Effector memory CD4-positive, alpha-beta T cell (primary cell): ENCODE results near the gene PLEKHA7.

Experiments
- DNase-seq, 3 donors: peaks; one replicate each; pipeline ENCODE4 v3.0.0-alpha.2; 2020
- H3K27ac ChIP-seq: 2 replicates; pipeline ENCODE4 v1.7.0; 2013; ENCODE audit warnings: mild to moderate bottlenecking, low read length, moderate library complexity; ENCODE audit not compliant: insufficient read depth, poor library complexity, severe bottlenecking
- H3K27me3 ChIP-seq: replicated peaks from 2 replicates; pipeline ENCODE4 v1.7.0; 2013; ENCODE audit warnings: mild to moderate bottlenecking, low read length; ENCODE audit not compliant: insufficient read depth, control insufficient read depth, poor library complexity, severe bottlenecking
- H3K36me3 ChIP-seq: 2 replicates; pipeline ENCODE4 v1.7.0; 2013; ENCODE audit warnings: mild to moderate bottlenecking, low read length, moderate library complexity; ENCODE audit not compliant: control insufficient read depth, insufficient read depth
- H3K4me1 ChIP-seq: 2 replicates; pipeline ENCODE4 v1.7.0; 2013; ENCODE audit warnings: low read length, mild to moderate bottlenecking; ENCODE audit not compliant: control insufficient read depth, insufficient read depth, poor library complexity, severe bottlenecking
- H3K4me3 ChIP-seq: 2 replicates; pipeline ENCODE4 v1.7.0; 2013; ENCODE audit warnings: low read length, low read depth, mild to moderate bottlenecking; ENCODE audit not compliant: insufficient read depth, poor library complexity, severe bottlenecking
- H3K9me3 ChIP-seq: 2 replicates; pipeline ENCODE4 v1.7.0; 2013; ENCODE audit warnings: mild to moderate bottlenecking, low read length, moderate library complexity; ENCODE audit not compliant: control insufficient read depth

PLEKHA7 gene

DNA sequence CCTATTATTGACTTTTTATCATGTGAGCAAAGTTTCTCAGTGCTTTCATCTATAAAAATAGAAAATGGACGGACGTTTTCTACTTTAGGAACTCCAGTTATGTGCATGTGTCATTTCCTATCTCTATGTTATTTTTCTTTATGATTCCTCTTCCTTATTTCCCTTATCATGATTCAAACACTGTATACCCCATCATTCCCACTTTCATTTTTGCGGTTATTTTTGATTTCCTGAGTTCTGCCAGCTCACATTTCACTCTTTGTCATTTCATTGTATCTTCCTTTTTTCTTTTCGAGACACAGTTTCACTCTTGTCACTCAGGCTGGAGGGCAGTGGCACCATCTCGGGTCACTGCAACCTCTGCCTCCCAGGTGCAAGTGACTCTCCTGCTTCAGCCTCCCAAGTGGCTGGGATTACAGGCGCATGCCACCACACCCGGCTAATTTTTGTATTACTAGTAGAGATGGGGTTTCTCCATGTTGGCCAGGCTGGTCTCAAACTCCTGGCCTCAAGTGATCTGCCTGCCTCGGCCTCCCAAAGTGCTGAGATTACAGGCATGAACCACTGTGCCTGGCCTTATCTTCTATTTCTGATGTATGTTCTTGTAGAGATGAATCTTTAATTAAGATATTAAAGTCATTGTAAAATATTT lies 254.2 kb downstream of the PLEKHA7 start:
- H3K4me3 ChIP-seq = no peak overlapping the region
- H3K9me3 ChIP-seq = no peaks in the 10 kb centered on the region
- no peaks in the 10 kb centered on the region for H3K4me1 ChIP-seq
- DNase-seq = no peak
- peaks cover 7% of the 10 kb centered on the region for H3K36me3 ChIP-seq
- no peak overlapping the region for H3K27ac ChIP-seq
- no peaks in the 10 kb centered on the region for H3K27me3 ChIP-seq

DNA sequence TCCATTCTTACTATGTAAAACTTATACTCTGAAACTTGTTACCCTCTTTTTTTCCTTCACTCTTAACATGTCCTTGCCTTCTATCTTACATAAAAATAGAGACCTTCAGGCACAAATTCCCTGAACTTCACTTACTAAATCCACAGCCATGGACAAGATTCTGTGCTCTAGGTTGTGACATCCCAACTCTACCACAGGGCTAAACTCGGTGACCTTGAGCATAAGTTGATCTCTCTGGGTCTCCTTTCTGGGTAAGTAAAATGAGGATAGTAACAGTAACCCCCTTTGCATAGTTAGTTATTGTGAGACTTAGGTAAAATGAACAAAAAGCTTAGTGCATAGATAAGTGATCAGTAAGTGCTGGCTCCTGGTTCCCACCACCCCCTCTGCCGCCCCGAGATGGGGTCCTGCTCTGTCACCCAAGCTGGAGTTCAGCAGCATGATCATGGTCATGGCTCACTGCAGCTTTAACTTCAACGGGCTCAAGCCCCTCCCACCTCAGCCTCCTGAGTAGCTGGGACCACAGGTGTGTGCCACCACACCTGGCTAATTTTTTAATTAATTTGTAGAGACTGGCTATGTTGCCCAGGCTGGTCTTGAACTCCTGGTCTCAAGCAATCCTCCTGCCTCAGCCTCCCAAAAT lies 255.7 kb downstream of the PLEKHA7 start:
- H3K4me1 ChIP-seq = no peaks in the 10 kb centered on the region
- H3K27ac ChIP-seq = no peak overlapping the region
- peaks cover 19% of the 10 kb centered on the region for H3K36me3 ChIP-seq
- H3K27me3 ChIP-seq = no peaks in the 10 kb centered on the region
- no peak overlapping the region for H3K4me3 ChIP-seq
- no peaks in the 10 kb centered on the region for H3K9me3 ChIP-seq
- no peak for DNase-seq

DNA sequence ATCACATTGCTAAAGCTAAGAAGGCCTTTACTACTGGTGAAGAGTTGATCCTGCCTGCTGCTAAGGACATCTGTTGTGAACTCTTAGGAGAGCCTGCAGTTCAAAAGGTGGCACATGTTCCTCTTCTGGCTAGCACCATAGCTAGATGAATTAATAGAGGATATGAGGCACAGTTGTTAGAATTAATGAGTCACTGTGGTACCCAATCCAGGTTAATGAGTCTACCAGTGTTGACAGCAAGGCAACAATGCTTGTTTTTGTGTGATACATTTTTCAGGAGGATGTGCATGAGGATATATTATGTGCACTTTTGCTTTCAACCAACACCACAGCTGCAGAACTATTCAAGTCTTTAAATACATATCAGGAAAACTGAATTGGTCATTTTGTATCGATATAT lies 263.8 kb downstream of the PLEKHA7 start:
- Histone ChIP-seq H3K9me3 (no peaks in the 10 kb centered on the region), H3K4me1 (no peaks in the 10 kb centered on the region), H3K27me3 (no peaks in the 10 kb centered on the region), H3K4me3 (no peak overlapping the region), H3K27ac (no peak overlapping the region), H3K36me3 (peaks cover 92% of the 10 kb centered on the region)
- DNase-seq = no peak

DNA sequence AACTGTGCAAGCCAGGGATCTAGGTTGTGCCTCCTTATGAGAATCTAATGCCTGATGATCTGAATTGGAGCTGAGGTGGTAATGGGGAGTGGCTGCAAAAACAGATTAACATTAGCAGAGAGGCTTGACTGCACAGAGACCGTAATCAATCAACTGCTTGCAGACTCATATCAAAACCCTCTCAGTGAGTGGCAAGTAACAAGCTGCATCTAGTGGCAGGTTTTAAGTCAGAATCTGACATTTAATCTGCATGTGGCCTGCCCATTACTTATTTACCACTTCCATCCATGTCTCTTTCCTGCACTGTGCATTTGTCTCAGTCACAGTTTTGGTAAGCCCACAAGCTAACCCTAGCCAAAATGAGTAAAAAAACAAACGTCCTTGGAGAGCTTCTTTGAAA lies 264.5 kb downstream of the PLEKHA7 start:
- Histone ChIP-seq H3K36me3 (peaks cover 98% of the 10 kb centered on the region), H3K4me1 (peaks cover 3% of the 10 kb centered on the region), H3K4me3 (no peak overlapping the region), H3K27me3 (no peaks in the 10 kb centered on the region), H3K9me3 (no peaks in the 10 kb centered on the region), H3K27ac (no peak overlapping the region)
- no peak for DNase-seq

DNA sequence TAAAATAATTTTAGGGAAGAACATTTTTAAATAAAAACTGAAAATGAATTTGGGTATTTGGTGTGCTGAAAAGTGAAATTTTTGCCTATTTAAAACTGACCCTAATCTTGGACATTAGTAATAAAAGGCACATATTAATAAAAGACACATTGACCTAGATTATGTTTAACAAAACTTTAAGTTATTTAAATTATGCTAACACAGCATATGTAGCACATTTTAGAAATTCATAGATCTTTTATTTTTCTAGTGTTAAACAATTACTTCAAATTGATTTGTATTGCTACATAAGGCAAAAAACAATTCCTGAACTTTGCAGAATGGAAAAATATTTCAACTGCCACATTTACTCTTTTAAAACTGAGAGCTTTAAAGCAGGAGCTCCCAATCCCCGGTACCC lies 265.1 kb downstream of the PLEKHA7 start:
- Histone ChIP-seq H3K4me1 (peaks cover 7% of the 10 kb centered on the region), H3K36me3 (peaks cover 98% of the 10 kb centered on the region), H3K9me3 (no peaks in the 10 kb centered on the region), H3K27ac (no peak overlapping the region), H3K4me3 (no peak overlapping the region), H3K27me3 (no peaks in the 10 kb centered on the region)
- no peak for DNase-seq

DNA sequence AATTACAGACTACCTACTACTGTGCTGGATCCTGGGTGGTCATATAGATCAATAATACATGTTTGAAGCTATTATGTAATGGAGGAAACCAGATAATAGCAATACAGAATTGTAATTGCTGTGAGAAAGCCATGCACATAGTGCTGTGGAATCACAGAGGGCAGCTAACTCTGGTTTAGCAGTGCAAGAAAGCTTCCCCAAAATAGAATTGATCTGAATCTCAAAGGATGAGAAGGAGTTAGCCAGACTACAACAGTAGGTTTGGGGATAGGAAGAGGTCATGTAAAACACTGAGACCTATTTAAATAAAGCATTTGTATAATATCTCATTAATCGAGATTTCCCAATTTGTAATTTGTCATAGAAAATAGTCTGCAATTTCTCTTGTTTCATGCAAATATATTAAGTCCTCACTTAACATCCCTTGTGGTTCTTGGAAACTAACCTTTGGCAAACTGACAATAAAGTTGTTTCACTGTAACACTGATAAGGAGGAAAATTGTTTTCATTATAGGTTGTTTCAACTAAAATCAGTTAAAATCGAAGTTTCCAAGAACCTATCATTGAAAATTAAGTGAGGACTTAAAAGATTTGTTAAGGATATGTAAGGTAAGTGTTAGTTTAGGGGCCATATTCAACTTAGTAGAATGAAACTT lies 268.1 kb downstream of the PLEKHA7 start:
- H3K36me3 ChIP-seq = peaks cover 68% of the 10 kb centered on the region
- peaks cover 18% of the 10 kb centered on the region for H3K4me1 ChIP-seq
- no peak overlapping the region for H3K27ac ChIP-seq
- no peaks in the 10 kb centered on the region for H3K9me3 ChIP-seq
- no peak for DNase-seq
- H3K4me3 ChIP-seq = no peak overlapping the region
- H3K27me3 ChIP-seq = no peaks in the 10 kb centered on the region

DNA sequence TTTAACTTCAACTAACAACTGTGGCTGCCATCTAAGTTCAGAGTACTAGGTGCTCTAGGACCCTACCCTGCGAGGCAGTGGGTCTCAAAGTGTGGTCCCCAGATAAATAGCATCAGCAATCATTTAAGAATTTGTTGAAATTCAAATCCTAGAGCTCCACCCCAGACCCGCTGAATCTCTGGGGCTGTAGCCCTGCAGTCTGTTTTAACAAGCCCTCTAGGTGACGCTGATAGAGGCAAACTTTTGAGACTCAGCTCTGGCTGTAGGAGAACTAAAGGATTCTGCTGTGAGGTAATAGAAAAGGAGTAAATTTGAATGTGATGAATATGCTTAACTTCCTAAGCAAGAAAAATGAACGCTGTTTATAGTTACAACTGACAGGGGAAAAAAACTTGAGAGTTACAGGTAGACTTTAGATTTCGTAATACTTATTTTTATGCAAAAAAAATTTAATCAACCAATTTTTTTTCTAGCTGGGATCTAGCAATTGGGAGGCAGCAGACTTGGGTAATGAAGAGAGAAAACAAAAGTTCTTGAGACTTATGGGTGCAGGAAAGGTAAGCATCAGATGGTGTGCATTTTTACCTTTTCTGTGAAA lies 270.0 kb downstream of the PLEKHA7 start:
- H3K27ac ChIP-seq = no peak overlapping the region
- peaks cover 33% of the 10 kb centered on the region for H3K4me1 ChIP-seq
- no peaks in the 10 kb centered on the region for H3K27me3 ChIP-seq
- H3K9me3 ChIP-seq = no peaks in the 10 kb centered on the region
- H3K4me3 ChIP-seq = no peak overlapping the region
- H3K36me3 ChIP-seq = peaks cover 50% of the 10 kb centered on the region
- DNase-seq = no peak

DNA sequence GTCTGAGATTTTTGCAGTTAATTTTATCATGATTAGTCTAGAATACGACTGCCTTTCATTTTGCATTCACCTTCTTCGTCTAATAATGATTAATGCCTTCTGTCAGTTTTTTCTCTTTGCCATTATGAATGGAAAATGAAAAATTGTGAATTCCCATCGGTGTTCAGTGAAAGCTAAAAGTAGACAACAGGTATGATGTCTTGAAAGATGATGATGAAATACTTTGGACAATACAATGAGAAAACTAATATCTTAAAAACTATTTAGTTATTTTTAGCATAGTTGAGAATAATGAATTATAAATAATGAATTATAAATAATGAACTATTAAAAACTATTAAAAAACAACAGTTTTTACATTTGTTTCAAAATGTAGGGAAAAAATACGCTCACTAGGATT lies 270.7 kb downstream of the PLEKHA7 start:
- peaks cover 42% of the 10 kb centered on the region for H3K36me3 ChIP-seq

DNA sequence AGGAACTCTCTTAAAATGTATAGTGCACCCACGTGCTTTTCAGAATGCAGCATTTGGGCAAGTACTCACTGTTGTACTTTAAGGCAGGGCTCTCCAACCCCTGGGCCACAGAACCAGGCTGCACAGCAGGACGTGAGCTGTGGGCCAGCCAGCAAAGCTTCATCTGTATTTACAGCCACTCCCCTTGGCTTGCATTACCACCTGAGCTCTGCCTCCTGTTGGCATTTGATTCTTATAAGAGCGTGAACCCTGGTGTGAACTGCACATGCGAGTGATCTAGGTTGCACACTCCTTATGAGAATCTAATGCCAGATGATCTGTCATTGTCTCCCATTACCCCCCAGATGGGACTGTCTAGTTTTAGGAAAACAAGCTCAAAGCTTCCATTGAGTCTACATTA lies 272.7 kb downstream of the PLEKHA7 start:
- H3K27me3 ChIP-seq = no peaks in the 10 kb centered on the region
- DNase-seq = no peak
- H3K4me3 ChIP-seq = no peak overlapping the region
- peaks cover 33% of the 10 kb centered on the region for H3K4me1 ChIP-seq
- H3K9me3 ChIP-seq = no peaks in the 10 kb centered on the region
- H3K36me3 ChIP-seq = peaks cover 23% of the 10 kb centered on the region
- H3K27ac ChIP-seq = no peak overlapping the region

More for the DNA sequence above, 270.7 kb downstream of the PLEKHA7 start:
- Histone ChIP-seq H3K4me1 (peaks cover 33% of the 10 kb centered on the region), H3K4me3 (no peak overlapping the region), H3K27ac (no peak overlapping the region), H3K27me3 (no peaks in the 10 kb centered on the region), H3K9me3 (no peaks in the 10 kb centered on the region)
- no peak for DNase-seq
